Mucosa of stomach (tissue), 1 donor: Measurements from ENCODE around the gene COL18A1.

Source experiments
- H3K27me3 ChIP-seq: one replicate; pipeline ENCODE4 v1.7.0; 2013; ENCODE audit warnings: mild to moderate bottlenecking, low read length; ENCODE audit not compliant: control insufficient read depth, insufficient read depth
- H3K36me3 ChIP-seq: one replicate; pipeline ENCODE4 v1.7.0; 2013; ENCODE audit warnings: low read length; ENCODE audit not compliant: control insufficient read depth, insufficient read depth
- H3K4me1 ChIP-seq: one replicate; pipeline ENCODE4 v1.7.0; 2013; ENCODE audit warnings: mild to moderate bottlenecking, low read length; ENCODE audit not compliant: control insufficient read depth, insufficient read depth
- H3K4me3 ChIP-seq: one replicate; pipeline ENCODE4 v1.7.0; 2013; ENCODE audit warnings: low read length
- H3K9ac ChIP-seq: one replicate; pipeline ENCODE4 v1.7.0; 2013; ENCODE audit warnings: mild to moderate bottlenecking, low read length, moderate library complexity
- H3K9me3 ChIP-seq: one replicate; pipeline ENCODE4 v1.7.0; 2013; ENCODE audit warnings: mild to moderate bottlenecking, low read length, moderate library complexity; ENCODE audit not compliant: control insufficient read depth
- donor health status: Pancreatic carcinoma.

COL18A1 gene

DNA sequence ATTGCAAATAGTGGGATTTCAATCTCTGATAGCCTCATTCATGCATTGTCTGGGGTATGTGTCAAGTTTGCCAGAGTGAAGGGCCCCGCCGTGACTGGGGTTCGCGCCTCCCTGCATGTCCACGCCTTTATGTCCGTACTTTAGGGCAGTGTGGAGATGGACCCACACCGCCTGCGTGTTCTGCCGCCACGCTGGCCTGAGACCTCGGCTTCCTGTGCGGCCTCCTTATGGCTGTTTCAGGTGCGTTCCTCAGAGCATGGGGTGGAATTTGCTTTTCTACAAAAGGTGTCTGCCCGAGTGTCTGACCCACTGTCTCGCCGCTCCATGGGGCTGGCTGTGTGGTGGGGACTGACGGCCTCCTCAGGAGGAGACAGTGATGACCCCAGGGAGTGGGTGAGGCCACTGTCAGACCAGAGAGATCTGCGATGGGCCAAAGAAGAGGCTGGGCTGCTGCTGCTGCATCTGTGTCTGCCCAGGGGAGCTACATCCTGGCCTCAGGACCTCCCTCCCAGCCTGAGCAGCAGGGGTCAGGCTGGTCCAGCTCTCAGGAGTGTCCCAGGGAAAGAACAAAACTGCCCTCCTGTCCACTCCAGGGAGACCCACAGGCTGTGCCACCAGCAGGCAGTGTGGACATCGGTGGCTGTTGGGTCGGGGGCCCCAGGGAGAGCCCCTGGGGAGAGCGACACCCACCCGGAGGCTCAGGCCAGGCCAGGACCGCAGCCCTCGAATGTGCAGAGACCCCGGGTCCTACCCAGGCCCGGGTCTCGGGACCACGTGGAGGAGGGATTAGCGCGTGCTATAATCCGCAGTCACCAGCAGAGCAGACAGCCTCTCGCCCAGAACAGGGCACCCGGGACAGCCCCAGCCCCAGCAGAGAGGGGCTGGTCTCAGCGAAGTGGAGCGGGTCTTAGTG lies 147.1 kb downstream of the COL18A1 start:
- Histone ChIP-seq H3K4me3 (no peak overlapping the region), H3K9me3 (no peaks in the 10 kb centered on the region), H3K27me3 (no peaks in the 10 kb centered on the region), H3K4me1 (peaks cover 5% of the 10 kb centered on the region), H3K9ac (no peak overlapping the region), H3K36me3 (no peaks in the 10 kb centered on the region)

DNA sequence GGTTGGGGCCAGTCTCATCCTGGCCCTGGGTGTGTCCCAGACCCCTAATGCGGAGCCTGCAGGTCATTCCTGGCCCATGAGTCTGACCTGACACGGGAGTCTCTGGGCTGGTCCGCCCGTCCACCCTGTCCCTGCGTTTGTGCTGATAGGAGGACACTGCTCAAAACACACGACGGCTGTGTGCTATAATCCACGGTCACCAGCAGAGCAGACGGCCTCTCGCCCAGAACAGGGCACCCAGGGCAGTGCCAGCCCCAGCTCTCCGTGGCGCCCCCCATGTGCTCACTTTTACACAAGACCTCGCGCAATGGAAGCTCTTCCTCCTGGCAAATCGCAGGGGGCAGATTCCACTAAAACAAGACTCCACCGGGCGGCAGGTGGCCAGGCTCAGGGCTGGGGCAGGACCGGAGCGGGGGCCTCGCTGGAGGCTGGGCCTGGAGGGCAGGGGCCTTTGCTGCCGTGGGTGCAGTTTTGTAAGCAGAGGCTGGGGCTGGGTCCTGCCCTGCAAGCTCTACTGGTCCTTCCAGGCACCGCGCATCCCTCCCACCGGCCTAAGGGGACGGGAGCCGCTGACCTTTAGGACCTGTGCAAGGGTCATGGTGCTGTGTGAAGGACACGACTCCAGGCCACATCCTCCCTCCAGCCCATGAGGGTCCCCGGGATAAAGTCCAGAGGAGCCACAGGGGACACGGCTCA lies 147.9 kb downstream of the COL18A1 start:
- no peak overlapping the region for H3K4me3 ChIP-seq
- no peak overlapping the region for H3K9ac ChIP-seq
- H3K36me3 ChIP-seq: no peaks in the 10 kb centered on the region
- H3K27me3 ChIP-seq: no peaks in the 10 kb centered on the region
- peaks cover 5% of the 10 kb centered on the region for H3K4me1 ChIP-seq
- H3K9me3 ChIP-seq: no peaks in the 10 kb centered on the region

DNA sequence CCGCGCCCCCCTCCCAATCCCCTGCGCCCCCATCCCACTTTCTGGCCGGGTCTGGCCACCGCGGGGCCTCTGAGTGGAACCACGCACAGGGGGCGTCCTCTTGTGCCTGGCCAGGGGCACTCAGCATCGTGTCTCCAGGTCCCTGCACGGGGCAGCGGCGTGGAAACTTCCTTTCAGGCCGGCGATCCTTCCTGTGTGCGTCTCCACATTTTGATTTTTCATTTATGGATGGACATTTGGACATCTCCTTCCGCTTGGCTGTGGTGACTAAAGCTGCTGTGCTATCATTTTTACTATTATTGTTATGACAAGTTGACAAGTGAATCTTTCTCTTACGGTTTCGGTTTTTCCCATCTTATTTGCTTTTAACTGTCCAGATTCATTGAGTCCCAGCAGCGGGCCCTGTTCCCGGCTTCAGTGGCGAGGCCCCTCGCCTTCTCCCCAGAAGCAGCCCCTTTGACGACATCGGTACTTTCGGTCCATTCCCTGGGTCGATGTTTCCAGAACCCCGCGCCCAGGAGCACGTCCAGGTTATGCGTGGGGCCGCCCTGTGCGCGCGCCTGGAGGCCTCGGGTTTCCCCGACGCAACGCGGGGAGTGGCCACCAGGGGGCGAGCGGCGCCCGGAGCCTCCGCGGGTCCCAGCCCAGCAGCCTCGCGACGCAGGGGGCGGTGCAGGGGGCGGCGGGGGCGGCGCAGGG lies 149.7 kb downstream of the COL18A1 start:
- Histone ChIP-seq H3K36me3 (no peaks in the 10 kb centered on the region), H3K27me3 (no peaks in the 10 kb centered on the region), H3K9me3 (no peaks in the 10 kb centered on the region), H3K9ac (peak overlapping the region; percentile 62), H3K4me3 (peak overlapping the region; percentile 63), H3K4me1 (peaks cover 5% of the 10 kb centered on the region)

DNA sequence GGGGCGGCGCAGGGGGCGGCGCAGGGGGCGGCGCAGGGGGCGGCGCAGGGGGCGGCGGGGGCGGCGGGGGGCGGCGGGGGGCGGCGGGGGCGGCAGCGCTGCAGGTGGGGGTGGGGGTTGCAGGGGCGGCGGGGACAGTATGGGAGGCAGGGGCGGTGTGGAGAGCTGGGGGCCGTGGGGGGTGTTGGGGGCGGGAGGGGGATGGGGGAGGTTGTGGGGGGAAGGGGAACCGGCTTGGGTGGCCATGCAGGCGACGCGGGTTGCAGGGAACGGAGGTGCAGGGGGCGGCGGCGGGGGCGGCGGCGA lies 150.2 kb downstream of the COL18A1 start:
- no peaks in the 10 kb centered on the region for H3K27me3 ChIP-seq
- no peak overlapping the region for H3K4me3 ChIP-seq
- H3K9ac ChIP-seq: no peak overlapping the region
- no peaks in the 10 kb centered on the region for H3K9me3 ChIP-seq
- no peaks in the 10 kb centered on the region for H3K36me3 ChIP-seq
- peaks cover under 1% of the 10 kb centered on the region for H3K4me1 ChIP-seq

DNA sequence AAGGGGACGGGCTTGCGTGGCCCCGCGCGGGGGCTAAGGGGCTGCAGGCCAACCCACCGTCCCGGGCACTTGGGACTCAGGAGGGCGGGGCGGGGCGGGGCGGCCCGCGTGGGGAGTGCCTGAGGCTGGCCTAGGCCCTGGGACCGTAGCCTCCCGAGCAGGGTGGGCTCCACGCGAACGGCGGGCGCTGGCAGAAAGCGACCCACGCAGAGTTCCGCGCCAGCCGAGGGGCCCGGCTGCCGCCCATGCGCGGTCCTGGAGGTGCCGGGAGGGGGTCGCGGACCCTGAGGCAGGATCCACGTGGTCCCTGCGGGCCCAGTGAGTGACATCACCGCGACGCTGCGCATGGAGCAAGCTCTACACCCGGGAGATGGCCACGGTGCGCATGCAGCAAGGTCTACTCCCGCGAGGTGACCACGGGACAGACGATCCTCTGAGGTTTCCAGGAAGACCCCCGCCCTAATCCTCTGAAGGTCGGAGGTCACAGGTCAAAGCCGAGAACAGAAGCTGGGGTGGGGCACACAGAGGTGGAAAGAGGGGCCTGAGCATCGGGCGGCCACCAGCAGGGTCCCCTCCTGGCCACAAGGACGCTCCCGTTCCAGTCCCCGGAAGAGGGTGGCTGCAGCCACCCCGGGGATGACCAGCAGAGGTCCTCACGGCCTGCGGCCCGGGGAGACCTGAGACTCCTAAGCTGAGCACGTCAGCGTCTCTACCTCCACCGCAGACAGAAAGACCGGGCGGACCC lies 150.8 kb downstream of the COL18A1 start:
- Histone ChIP-seq H3K27me3 (no peaks in the 10 kb centered on the region), H3K9me3 (no peaks in the 10 kb centered on the region), H3K4me1 (no peaks in the 10 kb centered on the region), H3K36me3 (no peaks in the 10 kb centered on the region), H3K4me3 (peak overlapping the region; percentile 50), H3K9ac (no peak overlapping the region)

DNA sequence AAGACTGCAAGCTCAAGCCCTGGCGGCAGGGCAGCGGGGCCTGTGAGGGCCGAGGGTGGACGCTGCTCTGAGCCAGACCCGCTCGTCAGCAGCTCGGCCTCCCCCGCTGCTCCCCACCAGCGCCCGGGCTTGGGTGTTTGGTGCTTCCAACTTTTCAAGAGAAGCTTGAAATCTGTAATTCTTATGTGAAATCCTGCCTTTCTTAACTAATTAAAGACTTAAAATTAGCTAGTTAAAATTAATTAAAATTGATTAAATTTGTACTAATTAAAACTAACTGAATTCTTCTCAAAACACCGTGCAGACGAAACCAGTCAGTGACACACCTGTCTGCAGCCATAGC lies 151.3 kb downstream of the COL18A1 start:
- no peaks in the 10 kb centered on the region for H3K36me3 ChIP-seq
- no peak overlapping the region for H3K4me3 ChIP-seq
- no peaks in the 10 kb centered on the region for H3K9me3 ChIP-seq
- no peak overlapping the region for H3K9ac ChIP-seq
- H3K4me1 ChIP-seq: no peaks in the 10 kb centered on the region
- H3K27me3 ChIP-seq: no peaks in the 10 kb centered on the region

DNA sequence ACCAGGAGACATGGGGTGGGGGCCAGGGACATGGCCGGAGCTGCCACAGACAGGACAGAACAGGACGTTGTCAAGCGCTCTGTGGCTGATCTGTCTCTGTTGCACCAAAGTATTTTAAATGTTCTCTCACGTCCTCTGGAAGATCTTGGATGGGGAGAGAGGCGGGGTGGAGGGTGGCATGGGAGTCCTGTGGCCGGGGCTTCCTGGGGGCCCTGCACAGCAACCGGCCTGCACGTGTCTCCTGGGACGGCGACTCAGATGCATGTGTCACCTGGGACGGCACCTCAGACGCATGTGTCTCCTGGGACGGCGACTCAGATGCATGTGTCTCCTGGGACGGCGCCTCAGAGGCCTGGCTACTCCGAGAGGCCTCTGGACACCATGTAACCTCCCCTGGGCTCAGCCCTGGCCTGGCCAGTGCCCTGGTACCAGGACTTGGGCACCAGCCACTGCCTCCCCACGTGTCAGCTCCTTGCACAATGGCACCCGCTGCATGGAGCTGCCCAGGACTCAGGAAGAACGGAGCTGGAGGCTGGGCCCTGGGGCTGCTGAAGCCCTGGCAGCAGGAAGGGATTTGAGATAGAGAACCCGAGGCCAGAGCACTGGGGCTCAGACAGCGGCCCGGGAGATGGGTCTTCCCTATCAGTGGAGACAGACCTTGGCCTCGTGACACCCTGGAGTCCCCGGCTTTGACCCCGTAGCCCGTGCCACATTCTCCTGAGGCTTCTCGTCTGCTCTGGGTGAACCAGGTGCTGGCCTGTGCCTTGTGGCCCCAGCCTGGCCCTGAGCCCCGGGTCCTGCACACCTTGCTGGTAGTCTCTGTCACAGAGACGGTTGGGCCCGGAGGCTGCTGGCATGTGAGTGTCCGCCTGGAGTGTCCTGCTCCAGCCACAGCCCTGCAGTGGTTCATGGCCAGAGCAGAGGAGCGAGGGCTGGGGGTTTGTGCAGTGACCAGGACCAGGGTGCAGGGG lies 152.0 kb downstream of the COL18A1 start:
- Histone ChIP-seq H3K27me3 (no peaks in the 10 kb centered on the region), H3K9ac (no peak overlapping the region), H3K4me1 (no peaks in the 10 kb centered on the region), H3K36me3 (no peaks in the 10 kb centered on the region), H3K4me3 (no peak overlapping the region), H3K9me3 (no peaks in the 10 kb centered on the region)

DNA sequence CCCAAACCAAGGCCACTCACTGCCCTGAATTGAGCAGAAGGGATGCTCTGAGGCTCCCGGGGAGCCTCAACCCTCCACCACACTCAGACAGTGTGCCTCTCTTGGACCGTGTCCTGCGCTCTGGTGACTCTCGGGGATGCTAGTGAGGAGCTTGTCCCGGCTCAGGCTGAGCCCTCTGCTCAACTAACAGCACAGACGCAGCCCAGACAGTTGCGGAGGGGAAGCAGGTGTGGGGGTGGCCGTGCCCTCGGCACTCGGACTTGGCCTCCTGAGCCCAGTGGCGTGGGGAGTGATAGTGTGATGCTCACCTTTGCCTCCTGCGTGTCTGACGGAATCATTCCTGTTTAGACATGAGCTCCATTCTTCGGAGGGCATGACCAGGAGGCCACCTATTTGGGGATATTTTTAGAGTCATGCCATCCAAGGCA lies 152.7 kb downstream of the COL18A1 start:
- Histone ChIP-seq H3K4me1 (no peaks in the 10 kb centered on the region), H3K9me3 (no peaks in the 10 kb centered on the region), H3K27me3 (peaks cover 3% of the 10 kb centered on the region), H3K36me3 (no peaks in the 10 kb centered on the region), H3K9ac (no peak overlapping the region), H3K4me3 (no peak overlapping the region)

DNA sequence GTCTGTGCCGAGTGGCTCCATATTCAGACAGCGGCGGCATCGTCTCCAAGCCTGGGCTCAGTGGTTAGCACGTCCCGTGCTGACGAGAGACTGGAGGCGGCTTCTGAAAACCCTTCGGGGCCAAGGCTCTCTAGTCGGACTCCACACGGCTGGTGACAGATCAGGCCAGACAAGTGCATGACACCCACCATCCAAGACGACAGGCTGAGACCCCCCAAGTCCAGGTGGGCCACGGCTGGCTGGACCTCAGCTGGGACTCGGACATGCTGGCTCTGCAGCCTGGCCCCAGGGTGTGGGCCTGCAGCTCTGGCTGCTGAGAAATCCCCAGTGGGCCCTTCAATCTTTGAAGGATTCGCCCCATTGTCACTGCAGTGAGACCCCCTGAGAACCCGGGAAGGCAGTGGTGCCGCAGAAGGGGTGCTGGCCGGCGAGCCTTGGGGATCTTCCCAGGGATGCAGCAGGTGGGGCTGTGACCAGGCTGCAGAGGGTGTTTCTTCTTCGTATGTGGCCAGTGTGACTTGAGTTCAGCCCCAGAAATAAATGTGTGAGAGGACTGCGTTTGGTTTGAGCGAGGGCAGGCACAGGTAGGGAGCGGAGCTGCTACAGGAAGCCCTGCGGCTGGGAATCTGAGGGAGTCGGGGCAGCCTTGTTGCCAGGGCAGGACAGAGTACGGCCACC lies 153.2 kb downstream of the COL18A1 start:
- Histone ChIP-seq H3K27me3 (peaks cover 5% of the 10 kb centered on the region), H3K4me1 (no peaks in the 10 kb centered on the region), H3K36me3 (no peaks in the 10 kb centered on the region), H3K4me3 (no peak overlapping the region), H3K9ac (no peak overlapping the region), H3K9me3 (no peaks in the 10 kb centered on the region)

DNA sequence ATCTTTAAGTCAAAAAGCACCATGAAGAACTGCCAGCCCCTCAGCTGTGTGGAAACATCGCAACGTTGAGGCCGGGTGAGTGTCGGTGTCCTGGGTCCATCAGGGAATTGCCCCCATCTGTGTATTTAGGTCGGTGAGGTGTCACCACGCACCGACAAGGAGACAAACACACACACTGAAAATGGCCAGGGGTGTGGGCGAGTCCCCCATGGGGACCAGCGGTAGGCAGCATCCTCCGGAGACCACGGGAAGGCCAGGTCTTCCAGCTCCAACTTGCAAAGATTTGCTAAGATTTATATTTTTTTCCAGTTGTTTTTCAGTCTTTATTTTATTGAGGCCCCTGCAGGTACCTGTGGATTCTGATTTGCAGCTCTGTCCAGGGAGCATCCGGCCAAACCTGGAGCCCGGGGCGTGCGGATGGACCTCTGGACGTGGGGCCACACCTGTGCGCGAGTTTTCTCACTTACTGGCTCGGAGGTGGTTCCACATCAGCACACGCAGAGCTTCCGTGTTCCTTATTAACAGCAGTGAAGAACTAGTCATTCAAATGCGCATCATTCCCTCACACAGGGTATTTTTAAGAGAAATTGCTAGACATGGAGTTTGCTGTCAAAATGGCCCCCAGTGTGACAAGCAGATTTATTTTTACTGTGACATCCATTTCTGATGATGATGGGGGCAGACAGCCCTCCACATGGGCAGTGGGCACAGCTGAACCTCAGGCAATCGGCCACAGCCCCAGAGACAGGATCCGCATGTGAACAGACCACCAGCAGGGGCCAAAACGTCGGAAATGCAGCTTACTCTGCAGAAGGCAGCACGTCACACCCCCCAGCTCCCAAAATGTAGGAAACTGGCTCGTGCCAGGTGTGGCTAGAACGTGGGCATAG lies 154.5 kb downstream of the COL18A1 start:
- no peaks in the 10 kb centered on the region for H3K36me3 ChIP-seq
- no peaks in the 10 kb centered on the region for H3K9me3 ChIP-seq
- no peak overlapping the region for H3K9ac ChIP-seq
- H3K4me1 ChIP-seq: no peaks in the 10 kb centered on the region
- no peak overlapping the region for H3K4me3 ChIP-seq
- peaks cover 5% of the 10 kb centered on the region for H3K27me3 ChIP-seq
